ENCODE data around the gene RANGAP1.

DNA sequence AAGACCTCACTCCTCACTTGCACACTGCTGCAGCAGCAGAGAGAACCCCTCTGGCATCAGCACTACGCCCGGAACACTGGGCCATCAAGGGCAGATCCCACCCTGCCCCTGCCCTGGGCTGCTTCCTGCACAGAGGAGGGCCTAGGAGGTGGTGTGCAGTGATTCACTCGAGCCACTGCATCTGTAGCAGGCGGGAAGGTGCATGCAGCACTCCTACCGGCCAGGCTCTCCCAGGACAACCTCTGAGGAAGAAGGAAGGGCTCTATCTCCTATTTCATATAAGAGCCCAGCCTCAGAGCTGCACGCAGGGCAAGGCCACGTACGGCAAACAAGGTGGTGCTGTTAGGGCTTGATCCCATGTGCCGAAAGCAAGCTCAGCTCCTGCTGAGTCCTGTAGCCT is 14.2 kb downstream of the RANGAP1 start:
- TF ChIP-seq CTCF (IDR thresholded peaks at IDR 0.05) (no peak), POLR2A (IDR thresholded peaks at IDR 0.05) (no peak)

Measured in sigmoid colon (tissue), 3 donors.